Chondrocyte (in vitro differentiated cells): ENCODE data around the gene BIRC6. TPM values are rescaled to one million over a fixed set of nuclear protein-coding genes. Genes with fewer than 3 reads are reported as not detected.

Experiments used
- DNase-seq: peaks from one replicate; pipeline ENCODE4 v3.0.0; 2021; ENCODE audit warnings: mixed read lengths, low spot score
- H3K27ac Mint-ChIP-seq: one replicate; pipeline ENCODE4 v1.8.0; 2021; ENCODE audit warnings: mild to moderate bottlenecking, moderate library complexity, mixed read lengths; ENCODE audit not compliant: unreplicated experiment
- H3K27me3 Mint-ChIP-seq: 2 replicates; pipeline ENCODE4 v1.8.0; 2021; ENCODE audit warnings: low read depth, mixed read lengths
- H3K36me3 Mint-ChIP-seq: 2 replicates; pipeline ENCODE4 v1.8.0; 2021; ENCODE audit warnings: low read depth, mixed read lengths
- H3K4me1 Mint-ChIP-seq: 2 replicates; pipeline ENCODE4 v1.8.0; 2021; ENCODE audit warnings: low read depth, mild to moderate bottlenecking, mixed read lengths
- H3K4me3 Mint-ChIP-seq: one replicate; pipeline ENCODE4 v1.8.0; 2021; ENCODE audit warnings: mild to moderate bottlenecking, moderate library complexity, mixed read lengths; ENCODE audit not compliant: unreplicated experiment
- H3K9me3 Mint-ChIP-seq: 2 replicates; pipeline ENCODE4 v1.8.0; 2021; ENCODE audit warnings: low read depth, mixed read lengths
- CTCF ChIP-seq: fragments of 200-600 bp; sonication (generic); IDR thresholded peaks from 2 replicates; pipeline ENCODE4 v1.5.0; 2021; ENCODE audit warnings: antibody characterized with exemption, mild to moderate bottlenecking, moderate library complexity
- total RNA-seq: library from RNA; stranded (reverse); gene quantifications from 3 replicates; pipeline ENCODE4 v1.2.1, GENCODE V29; 2021

The BIRC6 gene
- total RNA-seq, 1 donor from 2014 or later, result 76.0 TPM

- H3K27ac Mint-ChIP-seq, result no peak overlapping the region
Measured at GRCh38 chr2:32522770-32523169, 165.9 kb downstream of the BIRC6 start.

GRCh38 chr2:32523686-32524085 lies 166.9 kb downstream of the BIRC6 start:
- Mint-ChIP-seq H3K4me3 (no peak overlapping the region), H3K9me3 (no peaks in the 10 kb centered on the region), H3K4me1 (no peaks in the 10 kb centered on the region), H3K27ac (no peak overlapping the region), H3K27me3 (no peaks in the 10 kb centered on the region), H3K36me3 (peaks cover 36% of the 10 kb centered on the region)
- no peak for TF ChIP-seq CTCF
- no peak for DNase-seq

More at GRCh38 chr2:32522770-32523169, 165.9 kb downstream of the BIRC6 start:
- Mint-ChIP-seq H3K4me3 (no peak overlapping the region), H3K27me3 (no peaks in the 10 kb centered on the region), H3K4me1 (no peaks in the 10 kb centered on the region), H3K36me3 (peaks cover 42% of the 10 kb centered on the region), H3K9me3 (no peaks in the 10 kb centered on the region)
- DNase-seq, result no peak
- TF ChIP-seq CTCF, result no peak

GRCh38 chr2:32532341-32532740 lies 175.5 kb downstream of the BIRC6 start:
- peaks cover 7% of the 10 kb centered on the region for H3K9me3 Mint-ChIP-seq
- TF ChIP-seq CTCF, result no peak
- peaks cover 25% of the 10 kb centered on the region for H3K36me3 Mint-ChIP-seq
- no peak for DNase-seq
- H3K4me3 Mint-ChIP-seq, result no peak overlapping the region
- no peaks in the 10 kb centered on the region for H3K4me1 Mint-ChIP-seq
- H3K27me3 Mint-ChIP-seq, result no peaks in the 10 kb centered on the region
- H3K27ac Mint-ChIP-seq, result no peak overlapping the region

- no peak for TF ChIP-seq CTCF
- no peak overlapping the region for H3K27ac Mint-ChIP-seq
- no peaks in the 10 kb centered on the region for H3K4me1 Mint-ChIP-seq
- peaks cover 7% of the 10 kb centered on the region for H3K9me3 Mint-ChIP-seq
- H3K27me3 Mint-ChIP-seq, result no peaks in the 10 kb centered on the region
- no peak overlapping the region for H3K4me3 Mint-ChIP-seq
- peaks cover 22% of the 10 kb centered on the region for H3K36me3 Mint-ChIP-seq
- no peak for DNase-seq
Measured at GRCh38 chr2:32532961-32533360, 176.1 kb downstream of the BIRC6 start.

GRCh38 chr2:32534831-32535230 lies 178.0 kb downstream of the BIRC6 start:
- Mint-ChIP-seq H3K27me3 (no peaks in the 10 kb centered on the region), H3K4me1 (no peaks in the 10 kb centered on the region), H3K4me3 (no peak overlapping the region), H3K36me3 (peaks cover 22% of the 10 kb centered on the region), H3K9me3 (peaks cover 7% of the 10 kb centered on the region), H3K27ac (no peak overlapping the region)
- DNase-seq, result no peak
- TF ChIP-seq CTCF, result no peak
